Measurements from ENCODE around the gene FTCDNL1. TPM values are rescaled to one million over a fixed set of nuclear protein-coding genes. Genes with fewer than 3 reads are reported as not detected.
A peak's percentile ranks its signal among the peaks of the same experiment; 100 is the strongest.

Gene FTCDNL1
- total RNA-seq, 3 donors from 2014 or later, result 2.1 to 5.1 (median 2.3) TPM

GRCh38 chr2:199716807-199717586 lies 134.0 kb downstream of the FTCDNL1 start:
- Histone ChIP-seq H3K36me3 (ENCODE audit: low read depth) (no peaks in the 10 kb centered on the region), H3K4me3 (no peak overlapping the region), H3K9me3 (no peaks in the 10 kb centered on the region), H3K4me1 (ENCODE audit: low read depth) (no peaks in the 10 kb centered on the region)
- peak; percentile 74 for ATAC-seq
- intact Hi-C loops (cut with DNase I, micrococcal nuclease), result no loop called here
- TF ChIP-seq, protein P1, sequence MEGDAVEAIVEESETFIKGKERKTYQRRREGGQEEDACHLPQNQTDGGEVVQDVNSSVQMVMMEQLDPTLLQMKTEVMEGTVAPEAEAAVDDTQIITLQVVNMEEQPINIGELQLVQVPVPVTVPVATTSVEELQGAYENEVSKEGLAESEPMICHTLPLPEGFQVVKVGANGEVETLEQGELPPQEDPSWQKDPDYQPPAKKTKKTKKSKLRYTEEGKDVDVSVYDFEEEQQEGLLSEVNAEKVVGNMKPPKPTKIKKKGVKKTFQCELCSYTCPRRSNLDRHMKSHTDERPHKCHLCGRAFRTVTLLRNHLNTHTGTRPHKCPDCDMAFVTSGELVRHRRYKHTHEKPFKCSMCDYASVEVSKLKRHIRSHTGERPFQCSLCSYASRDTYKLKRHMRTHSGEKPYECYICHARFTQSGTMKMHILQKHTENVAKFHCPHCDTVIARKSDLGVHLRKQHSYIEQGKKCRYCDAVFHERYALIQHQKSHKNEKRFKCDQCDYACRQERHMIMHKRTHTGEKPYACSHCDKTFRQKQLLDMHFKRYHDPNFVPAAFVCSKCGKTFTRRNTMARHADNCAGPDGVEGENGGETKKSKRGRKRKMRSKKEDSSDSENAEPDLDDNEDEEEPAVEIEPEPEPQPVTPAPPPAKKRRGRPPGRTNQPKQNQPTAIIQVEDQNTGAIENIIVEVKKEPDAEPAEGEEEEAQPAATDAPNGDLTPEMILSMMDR (IDR thresholded peaks at IDR 0.05), result no peak
- DNase-seq, result no peak

- Histone ChIP-seq H3K4me3 (no peak overlapping the region), H3K9me3 (peaks cover 2% of the 10 kb centered on the region), H3K4me1 (ENCODE audit: low read depth) (no peaks in the 10 kb centered on the region), H3K36me3 (ENCODE audit: low read depth) (no peaks in the 10 kb centered on the region)
- TF ChIP-seq, protein P1 (IDR thresholded peaks at IDR 0.05), result no peak
- no peak for DNase-seq
- ATAC-seq, result no peak
- intact Hi-C loops (cut with DNase I, micrococcal nuclease), result no loop called here
These were observed 137.2 kb downstream of the FTCDNL1 start for GRCh38 chr2:199713746-199714145.

DNA sequence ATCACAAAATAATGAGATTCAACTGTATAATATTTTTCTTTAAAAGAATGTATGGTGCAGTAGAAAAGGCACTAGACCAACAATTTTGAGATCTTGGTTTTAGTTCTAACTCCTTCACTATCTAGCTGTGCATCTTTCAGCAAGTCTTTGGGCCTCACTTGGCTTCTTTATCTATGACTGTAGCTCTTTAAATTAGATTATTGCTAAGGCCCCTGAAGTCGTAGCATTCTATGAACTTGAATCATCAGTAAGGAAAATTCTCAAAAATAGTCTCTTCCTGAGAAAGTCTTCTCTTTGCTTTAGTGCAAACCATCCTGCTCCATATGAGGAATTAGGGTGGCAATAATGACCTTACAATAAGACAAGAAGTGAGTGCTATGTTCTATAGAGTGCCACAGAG lies 140.4 kb downstream of the FTCDNL1 start:
- TF ChIP-seq, protein P1 (IDR thresholded peaks at IDR 0.05), result no peak
- ATAC-seq (no peak), DNase-seq (no peak)

More for the DNA sequence above, 140.4 kb downstream of the FTCDNL1 start:
- Histone ChIP-seq H3K9me3 (peaks cover 13% of the 10 kb centered on the region), H3K4me1 (ENCODE audit: low read depth) (no peaks in the 10 kb centered on the region), H3K4me3 (no peak overlapping the region), H3K36me3 (ENCODE audit: low read depth) (no peaks in the 10 kb centered on the region)
- intact Hi-C loops (cut with DNase I, micrococcal nuclease), result no loop called here

Other genes with a start within 250 kb of the FTCDNL1 start
- gene C2orf69, start 60.1 kb upstream of the FTCDNL1 start, total RNA-seq, result 10 to 100 TPM; 10.3 to 13.8 (median 13.5) TPM
- 10 to 100 TPM in 1 of 3 donors, 1 to 10 TPM in 2; 6.6 to 10.9 (median 7.2) TPM for gene TYW5, start 104.3 kb upstream of the FTCDNL1 start, total RNA-seq
- gene MAIP1, start 104.4 kb upstream of the FTCDNL1 start, total RNA-seq, result 10 to 100 TPM; 18.1 to 26.6 (median 22.9) TPM